ENCODE measurements around the gene TBC1D22A.
A peak's percentile ranks its signal among the peaks of the same experiment; 100 is the strongest.

TBC1D22A gene

DNA sequence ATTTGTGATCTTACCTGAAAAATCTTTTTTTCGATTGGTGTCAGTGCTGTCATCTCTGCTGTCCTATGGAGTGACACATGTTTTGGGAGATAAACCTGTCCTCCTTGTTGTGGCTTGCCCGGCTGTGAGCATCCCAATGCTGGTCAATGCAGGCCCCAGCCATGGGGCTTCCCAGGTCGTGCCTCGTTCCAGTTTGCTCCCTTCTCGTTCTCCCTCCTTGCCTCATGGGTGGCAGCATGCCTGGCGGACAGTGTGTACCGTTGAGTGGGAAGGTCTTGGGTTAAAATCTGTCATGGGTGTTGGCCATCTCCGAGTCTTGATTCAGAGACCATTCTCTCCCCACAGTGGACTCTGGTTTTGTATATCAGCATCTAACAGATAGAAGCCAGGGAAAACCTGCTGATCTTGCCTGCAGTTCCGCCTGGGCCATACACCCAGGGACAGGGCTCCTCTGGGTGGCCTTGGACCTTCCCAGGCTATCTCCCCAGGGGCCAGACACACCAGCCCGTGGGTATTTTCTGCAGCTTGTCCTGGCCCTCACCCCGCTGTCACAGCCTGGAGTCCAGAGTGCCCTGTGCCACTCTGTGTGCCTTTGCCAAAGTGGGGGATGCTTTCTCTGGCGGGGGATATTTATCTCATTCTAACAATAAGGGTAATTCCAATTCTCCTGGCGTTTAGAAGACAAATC is 208.1 kb downstream of the TBC1D22A start:
- TF ChIP-seq, protein P1, sequence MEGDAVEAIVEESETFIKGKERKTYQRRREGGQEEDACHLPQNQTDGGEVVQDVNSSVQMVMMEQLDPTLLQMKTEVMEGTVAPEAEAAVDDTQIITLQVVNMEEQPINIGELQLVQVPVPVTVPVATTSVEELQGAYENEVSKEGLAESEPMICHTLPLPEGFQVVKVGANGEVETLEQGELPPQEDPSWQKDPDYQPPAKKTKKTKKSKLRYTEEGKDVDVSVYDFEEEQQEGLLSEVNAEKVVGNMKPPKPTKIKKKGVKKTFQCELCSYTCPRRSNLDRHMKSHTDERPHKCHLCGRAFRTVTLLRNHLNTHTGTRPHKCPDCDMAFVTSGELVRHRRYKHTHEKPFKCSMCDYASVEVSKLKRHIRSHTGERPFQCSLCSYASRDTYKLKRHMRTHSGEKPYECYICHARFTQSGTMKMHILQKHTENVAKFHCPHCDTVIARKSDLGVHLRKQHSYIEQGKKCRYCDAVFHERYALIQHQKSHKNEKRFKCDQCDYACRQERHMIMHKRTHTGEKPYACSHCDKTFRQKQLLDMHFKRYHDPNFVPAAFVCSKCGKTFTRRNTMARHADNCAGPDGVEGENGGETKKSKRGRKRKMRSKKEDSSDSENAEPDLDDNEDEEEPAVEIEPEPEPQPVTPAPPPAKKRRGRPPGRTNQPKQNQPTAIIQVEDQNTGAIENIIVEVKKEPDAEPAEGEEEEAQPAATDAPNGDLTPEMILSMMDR (IDR thresholded peaks at IDR 0.05; ENCODE audit: unreplicated experiment in 3 of 3) = no peak
- Mint-ChIP-seq H3K36me3 (ENCODE audit: low read depth) (peaks cover 7% of the 10 kb centered on the region), H3K27ac (peak overlapping the region; percentile 56 to 86 (median 78)), H3K27me3 (ENCODE audit: low read depth) (no peaks in the 10 kb centered on the region), H3K4me1 (peaks cover 13% of the 10 kb centered on the region), H3K4me3 (no peak overlapping the region), H3K9me3 (no peaks in the 10 kb centered on the region)

DNA sequence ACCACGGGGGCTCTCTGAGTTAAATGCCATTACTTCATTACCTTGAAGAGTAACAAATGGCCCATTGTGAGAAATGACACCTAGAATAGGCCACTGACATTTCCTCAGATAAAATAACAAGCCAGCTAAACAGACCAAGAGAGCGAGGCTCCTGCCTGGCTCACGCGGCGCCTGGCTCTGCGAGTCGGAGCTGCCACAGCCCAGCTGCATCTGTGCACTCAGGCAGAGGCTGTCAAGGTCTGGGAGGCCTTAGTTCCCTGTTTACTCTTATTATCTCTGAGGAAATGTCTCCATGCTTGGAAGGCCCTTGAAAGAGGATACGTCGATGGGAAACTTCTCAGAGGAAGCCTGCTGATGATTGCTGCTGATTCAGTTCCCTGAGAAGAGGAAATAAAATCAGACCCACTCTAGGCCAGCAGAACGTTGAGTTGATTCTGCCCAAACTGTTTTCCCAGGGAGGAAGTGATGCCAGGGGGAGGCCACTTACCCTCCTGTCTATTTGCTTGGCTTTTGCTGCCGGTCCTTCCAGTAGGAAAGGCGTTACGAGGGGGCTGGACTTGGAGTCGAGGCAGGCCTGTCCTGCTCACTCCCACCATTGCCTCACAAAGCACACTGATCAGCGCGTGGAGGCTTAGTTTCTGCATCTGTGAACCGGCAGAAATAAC is 208.8 kb downstream of the TBC1D22A start:
- TF ChIP-seq, protein P1 (IDR thresholded peaks at IDR 0.05; ENCODE audit: unreplicated experiment in 3 of 3) = no peak
- Mint-ChIP-seq H3K27me3 (ENCODE audit: low read depth) (no peaks in the 10 kb centered on the region), H3K4me1 (peaks cover 13% of the 10 kb centered on the region), H3K27ac (peak overlapping the region; percentile 56 to 86 (median 78)), H3K4me3 (no peak overlapping the region), H3K9me3 (no peaks in the 10 kb centered on the region), H3K36me3 (ENCODE audit: low read depth) (peaks cover 12% of the 10 kb centered on the region)

DNA sequence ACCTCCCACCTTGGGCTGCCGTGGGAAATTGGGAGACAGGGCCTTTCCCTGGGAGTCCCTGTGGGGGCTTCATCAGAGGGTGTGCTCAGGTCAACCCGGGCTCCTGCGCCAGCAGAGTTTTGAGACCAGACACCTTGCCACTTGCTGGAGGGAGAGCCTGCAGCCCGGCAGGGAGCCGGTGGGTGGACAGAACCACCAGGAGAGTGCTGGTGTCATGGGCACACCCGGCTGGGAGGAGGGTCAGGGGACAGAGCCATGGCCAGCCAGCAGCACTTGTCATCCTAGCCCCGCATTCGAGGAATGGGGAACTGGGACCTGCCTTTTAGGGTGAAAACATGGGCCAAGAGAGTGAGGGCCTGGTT is 209.3 kb downstream of the TBC1D22A start:
- H3K4me1 Mint-ChIP-seq = peaks cover 13% of the 10 kb centered on the region
- no peaks in the 10 kb centered on the region for H3K9me3 Mint-ChIP-seq
- peak overlapping the region in 1 of 3 experiments; percentile 86 for H3K27ac Mint-ChIP-seq
- no peaks in the 10 kb centered on the region for H3K27me3 Mint-ChIP-seq (ENCODE audit: low read depth)
- TF ChIP-seq, protein P1 (IDR thresholded peaks at IDR 0.05; ENCODE audit: unreplicated experiment in 3 of 3) = no peak
- peaks cover 17% of the 10 kb centered on the region for H3K36me3 Mint-ChIP-seq (ENCODE audit: low read depth)
- no peak overlapping the region for H3K4me3 Mint-ChIP-seq

GRCh38 chr22:46972256-46972655 is 209.8 kb downstream of the TBC1D22A start:
- Mint-ChIP-seq H3K4me3 (no peak overlapping the region), H3K36me3 (ENCODE audit: low read depth) (peaks cover 22% of the 10 kb centered on the region), H3K4me1 (peaks cover 13% of the 10 kb centered on the region), H3K27me3 (ENCODE audit: low read depth) (no peaks in the 10 kb centered on the region), H3K9me3 (no peaks in the 10 kb centered on the region), H3K27ac (peak overlapping the region in 1 of 3 experiments; percentile 66)
- TF ChIP-seq, protein P1 (IDR thresholded peaks at IDR 0.05; ENCODE audit: unreplicated experiment in 3 of 3) = no peak

GRCh38 chr22:46972901-46973831 is 210.7 kb downstream of the TBC1D22A start:
- peaks cover 25% of the 10 kb centered on the region for H3K36me3 Mint-ChIP-seq (ENCODE audit: low read depth)
- TF ChIP-seq, protein P1 (IDR thresholded peaks at IDR 0.05; ENCODE audit: unreplicated experiment in 3 of 3) = no peak
- peaks cover 13% of the 10 kb centered on the region for H3K4me1 Mint-ChIP-seq

More at GRCh38 chr22:46972901-46973831, 210.7 kb downstream of the TBC1D22A start:
- H3K27me3 Mint-ChIP-seq (ENCODE audit: low read depth) = no peaks in the 10 kb centered on the region
- H3K27ac Mint-ChIP-seq = no peak overlapping the region
- H3K9me3 Mint-ChIP-seq = no peaks in the 10 kb centered on the region
- no peak overlapping the region for H3K4me3 Mint-ChIP-seq
